Left hindlimb (tissue), 1 donor: ENCODE data around the gene ETV5.

Experiments
- DNase-seq: peaks from one replicate; pipeline ENCODE4 v3.0.0-alpha.2; 2018

The ETV5 gene

GRCh38 chr3:186094696-186095425 lies 14.0 kb downstream of the ETV5 start:
- no peak for DNase-seq

GRCh38 chr3:186094271-186094670 lies 14.6 kb downstream of the ETV5 start:
- DNase-seq, result no peak

DNA sequence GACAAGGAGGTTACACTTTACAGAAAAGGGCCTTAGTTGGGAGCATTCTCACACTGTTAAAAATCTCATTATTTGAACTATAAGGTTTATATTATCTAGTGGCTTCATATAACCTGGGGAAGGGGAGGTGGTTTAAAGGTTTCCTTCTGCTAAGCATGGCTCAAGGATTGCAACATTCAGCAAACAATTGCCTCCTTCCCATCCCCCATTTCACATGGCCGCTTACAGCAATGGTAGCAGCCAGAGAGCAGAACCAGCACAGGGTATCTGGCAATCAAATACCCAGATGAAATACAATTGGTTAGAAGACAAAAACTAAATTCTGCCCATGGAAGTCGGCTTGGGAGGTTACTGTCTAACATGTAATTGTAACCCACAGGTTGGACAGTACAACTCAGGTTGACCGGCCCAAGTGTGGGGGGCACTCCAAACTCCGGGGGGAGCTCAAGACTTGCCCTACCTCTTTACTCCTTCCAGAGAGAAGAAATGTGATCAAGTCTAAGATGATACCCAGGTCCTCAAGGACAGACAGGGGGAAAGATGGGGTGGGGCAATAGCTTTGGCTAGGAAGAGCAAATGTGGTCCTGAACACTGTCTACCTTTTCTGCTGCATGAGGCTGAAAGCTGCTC lies 15.5 kb downstream of the ETV5 start:
- DNase-seq, result no peak

GRCh38 chr3:186092360-186093070 lies 16.4 kb downstream of the ETV5 start:
- DNase-seq, result no peak

- DNase-seq, result no peak
These were observed 18.0 kb downstream of the ETV5 start for GRCh38 chr3:186090901-186091300.

GRCh38 chr3:186088335-186088734 lies 20.6 kb downstream of the ETV5 start:
- no peak for DNase-seq

DNA sequence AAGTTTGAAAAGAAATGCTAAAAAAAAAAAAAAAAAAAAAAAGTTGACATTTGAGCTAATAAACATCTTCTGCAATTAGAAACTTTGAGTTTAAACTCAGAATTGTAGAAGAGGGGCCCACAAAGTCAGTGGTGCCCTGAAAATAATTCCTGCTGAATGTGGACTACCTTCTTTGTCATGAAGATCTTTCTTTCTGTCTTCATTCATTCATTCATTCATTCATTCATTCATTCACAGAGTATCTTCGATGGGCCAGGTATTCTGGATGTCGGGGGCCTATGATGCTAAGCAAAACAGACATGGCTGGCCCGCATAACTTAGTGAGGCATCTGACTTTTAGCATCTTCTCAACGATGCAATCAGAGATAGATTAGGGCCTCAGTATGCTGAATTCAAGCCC lies 24.6 kb downstream of the ETV5 start:
- DNase-seq, result no peak

- DNase-seq, result no peak
These were observed 25.1 kb downstream of the ETV5 start for GRCh38 chr3:186083746-186084145.

DNA sequence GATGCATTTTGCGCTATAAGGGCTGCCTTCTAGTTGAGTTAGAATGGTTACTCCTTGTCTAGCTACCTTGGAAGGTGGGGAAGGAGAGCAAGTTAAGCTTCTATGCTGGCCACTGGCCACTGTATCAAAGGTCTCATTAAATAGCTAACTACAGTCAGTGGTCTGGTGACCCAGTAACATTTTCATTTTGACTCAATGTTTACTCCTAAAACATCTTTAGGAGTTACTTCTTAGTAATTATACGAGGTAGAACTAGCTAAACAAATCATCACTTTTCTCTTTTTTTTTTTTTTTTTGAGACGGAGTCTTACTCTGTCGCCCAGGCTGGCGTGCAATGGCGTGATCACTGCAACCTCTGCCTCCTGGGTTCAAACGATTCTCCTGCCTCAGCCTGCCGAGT lies 26.7 kb downstream of the ETV5 start:
- DNase-seq, result no peak

GRCh38 chr3:186081678-186082077 lies 27.2 kb downstream of the ETV5 start:
- DNase-seq, result no peak

- no peak for DNase-seq
These were observed 27.9 kb downstream of the ETV5 start for GRCh38 chr3:186080849-186081438.

DNA sequence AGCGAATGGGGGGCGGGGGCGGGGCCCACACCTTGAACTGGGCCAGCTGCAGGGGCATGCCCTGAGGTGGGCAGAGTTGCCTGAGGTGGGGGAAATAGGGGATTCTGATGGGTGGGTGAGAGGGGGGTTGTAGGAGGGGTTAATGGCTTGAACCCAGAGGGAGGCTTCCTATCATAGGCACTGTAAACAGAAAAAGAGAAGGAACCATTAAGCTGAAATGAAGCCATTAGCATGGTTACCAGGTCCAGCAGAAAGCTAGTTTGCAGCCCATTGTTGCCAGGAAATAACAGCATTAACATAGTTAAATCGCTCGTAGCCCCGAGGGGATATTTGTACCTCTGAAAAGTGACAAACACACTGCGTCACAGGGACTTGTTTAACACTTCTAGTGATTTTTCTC lies 29.0 kb downstream of the ETV5 start:
- DNase-seq, result no peak

- DNase-seq, result no peak
These were observed 31.4 kb downstream of the ETV5 start for GRCh38 chr3:186077466-186077865.

DNA sequence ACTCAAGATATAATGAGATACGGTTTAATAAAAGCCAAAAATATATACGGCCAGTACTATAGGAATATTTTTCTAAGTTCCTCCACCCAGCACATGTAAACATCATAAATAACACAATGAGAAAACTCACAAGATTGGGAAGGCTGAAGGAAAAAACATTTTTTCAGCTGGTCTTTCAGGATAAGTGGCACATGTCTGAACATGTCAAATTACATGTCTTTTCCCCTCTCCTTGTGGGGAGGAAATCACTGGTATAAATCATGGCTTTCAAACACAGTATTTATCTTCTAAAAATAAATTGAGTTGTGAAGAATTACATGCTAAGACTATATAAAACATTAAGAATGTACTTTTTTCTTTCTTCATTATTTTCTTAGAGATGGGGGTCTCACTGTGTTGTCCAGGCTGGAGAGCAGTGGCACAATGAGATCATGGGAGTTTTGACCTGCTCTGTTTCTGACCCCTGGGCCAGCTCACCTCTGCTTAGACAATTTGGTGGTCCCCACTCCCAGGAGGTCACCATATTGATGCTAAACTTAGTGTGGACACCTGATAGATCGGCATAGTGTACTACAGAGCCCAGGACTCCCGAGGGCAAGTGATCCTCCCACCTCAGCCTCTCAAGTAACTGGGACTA lies 32.8 kb downstream of the ETV5 start:
- no peak for DNase-seq

- DNase-seq, result no peak
These were observed 33.4 kb downstream of the ETV5 start for GRCh38 chr3:186075489-186075888.

DNA sequence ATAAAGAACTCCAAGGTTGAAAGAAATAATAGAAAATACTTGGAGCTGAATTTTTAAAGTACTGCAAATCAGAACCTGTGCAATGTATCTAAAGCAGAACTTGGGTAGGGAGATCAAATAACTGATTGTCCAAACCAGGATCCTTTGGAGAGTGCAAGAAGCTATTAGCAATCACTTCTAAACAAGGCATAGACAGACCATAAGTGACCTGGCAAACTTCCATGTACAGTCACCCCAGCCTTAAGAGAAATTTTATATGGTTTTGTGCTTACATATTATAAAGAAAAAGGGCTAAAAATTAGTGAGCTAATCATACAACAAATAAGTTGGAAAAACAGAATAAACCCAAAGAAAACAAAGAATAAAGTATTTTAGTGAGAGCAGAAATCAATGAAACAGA lies 35.2 kb downstream of the ETV5 start:
- no peak for DNase-seq

DNA sequence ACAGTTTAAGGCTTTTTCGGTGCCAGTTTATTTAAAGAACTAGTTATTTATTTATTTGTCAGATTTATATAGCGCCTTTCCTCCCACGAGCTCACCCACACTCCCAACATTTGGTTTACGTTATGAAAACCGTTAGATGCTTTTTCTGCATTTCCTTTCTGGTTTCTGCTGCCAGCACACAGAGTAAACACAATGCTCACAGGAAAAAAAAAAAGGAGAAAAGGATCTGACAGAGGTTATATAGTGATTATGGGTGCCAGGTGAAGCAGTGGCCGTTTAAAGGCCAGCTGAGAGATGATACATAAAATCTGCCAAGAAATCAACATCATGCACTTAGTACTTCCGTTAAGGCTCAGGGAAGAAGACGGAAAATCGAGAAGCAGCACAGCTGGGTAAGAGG lies 37.9 kb downstream of the ETV5 start:
- DNase-seq, result no peak

GRCh38 chr3:186070550-186070949 lies 38.3 kb downstream of the ETV5 start:
- no peak for DNase-seq

- no peak for DNase-seq
These were observed 38.8 kb downstream of the ETV5 start for GRCh38 chr3:186070133-186070532.

DNA sequence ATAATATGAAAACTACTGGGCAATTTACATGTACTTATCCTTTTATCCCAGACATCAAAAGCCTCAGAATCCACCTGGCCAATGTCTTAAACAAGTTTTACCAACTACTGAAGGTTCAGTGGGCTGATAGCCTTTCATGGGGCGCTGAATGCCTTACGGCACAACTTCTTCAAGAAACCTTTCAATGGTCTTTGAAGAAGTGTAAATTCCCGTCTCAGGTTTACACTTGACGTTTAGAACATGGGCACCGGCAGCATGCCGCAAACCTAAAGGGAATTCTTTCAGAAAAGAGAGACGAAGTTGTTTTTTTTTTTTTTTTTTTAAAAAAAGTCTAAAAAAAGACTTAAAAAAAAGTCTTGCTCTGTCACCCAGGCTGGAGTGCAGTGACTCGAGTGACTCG lies 39.7 kb downstream of the ETV5 start:
- no peak for DNase-seq

DNA sequence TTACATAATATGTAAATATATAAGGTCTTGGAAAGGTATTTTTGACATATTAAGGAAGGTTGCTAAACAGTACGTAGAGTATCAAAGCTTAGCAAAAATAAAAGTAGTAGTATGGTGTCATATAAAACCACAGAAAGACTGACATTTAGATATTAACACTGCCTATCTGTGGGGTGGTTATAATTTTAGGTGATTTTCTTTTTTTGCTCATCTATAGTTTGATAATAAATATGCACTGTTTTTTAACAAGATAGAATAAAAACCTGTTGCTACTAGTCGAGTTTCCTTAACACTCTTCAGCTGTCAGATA lies 40.7 kb downstream of the ETV5 start:
- DNase-seq, result no peak

DNA sequence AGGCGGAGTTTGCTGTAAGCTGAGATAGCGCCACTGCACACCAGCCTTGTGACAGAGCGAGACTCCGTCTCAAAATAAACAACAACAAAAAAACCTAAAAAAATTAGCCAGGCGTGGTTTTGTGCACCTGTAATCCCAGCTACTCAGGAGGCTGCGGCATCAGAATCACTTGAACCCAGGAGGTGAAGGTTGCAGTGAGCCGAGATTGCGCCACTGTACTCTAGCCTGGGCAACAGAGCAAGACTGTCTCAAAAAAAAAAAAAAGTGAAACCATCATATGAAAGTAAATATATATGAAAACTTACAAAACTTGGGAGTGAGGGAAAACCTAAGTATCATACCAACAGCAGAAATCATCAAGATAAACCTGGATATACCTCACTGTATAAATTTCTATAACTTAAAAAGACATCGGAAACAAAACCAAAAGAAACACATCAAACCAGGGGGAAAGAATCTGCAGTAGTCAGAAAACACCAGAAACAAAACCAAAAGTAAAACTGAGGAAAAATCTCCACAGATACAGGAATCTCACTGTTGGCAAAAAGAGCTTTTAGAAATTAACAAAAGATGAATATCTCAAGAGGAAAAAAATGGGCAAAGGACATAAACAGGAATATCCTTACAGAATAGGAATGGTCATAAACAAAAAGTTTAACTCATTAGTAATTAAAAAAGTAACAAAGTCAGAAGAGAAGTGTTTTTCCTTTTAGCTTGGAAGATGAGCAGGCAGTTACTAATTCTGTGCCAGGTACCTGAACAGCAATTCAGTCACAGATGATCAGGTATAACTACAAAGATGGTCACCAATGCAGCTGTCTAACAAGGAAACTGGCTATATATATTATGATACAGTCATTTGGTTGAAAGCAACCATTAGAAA lies 41.3 kb downstream of the ETV5 start:
- no peak for DNase-seq

DNA sequence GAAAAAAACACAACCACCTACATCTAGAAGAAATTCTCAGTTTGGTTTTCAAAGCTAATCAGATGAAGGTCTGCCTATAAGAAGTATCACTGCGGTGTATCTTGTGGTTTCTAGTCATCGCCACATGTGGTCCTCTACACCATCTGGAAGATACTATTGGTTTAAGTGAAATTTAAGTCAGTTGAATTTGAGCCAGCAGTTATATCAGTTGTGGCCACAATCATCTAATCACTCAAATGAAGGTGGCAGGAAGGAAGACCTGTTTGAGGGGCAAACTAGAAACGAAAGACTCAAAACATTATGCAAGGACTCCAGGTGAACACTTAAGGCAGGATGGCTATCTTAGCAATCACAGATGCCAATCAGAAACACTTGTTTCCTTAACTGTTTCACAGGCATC lies 48.7 kb downstream of the ETV5 start:
- DNase-seq, result no peak
